Thyroid gland (tissue), 4 donors: ENCODE measurements around the gene MYPN.

Experiments used
- CTCF ChIP-seq, 6 experiments: fragments of 200-600 bp in 3 of 6; fragments of 450-650 bp in 3 of 6; sonication (generic) in 3 of 6; IDR thresholded peaks; one replicate each; pipeline ENCODE4 v1.5.1; 2016 to 2019; ENCODE audit warnings: antibody characterized with exemption in 6 of 6, mild to moderate bottlenecking in 2 of 6, inconsistent platforms in 1 of 6, moderate library complexity in 1 of 6
- POLR2A ChIP-seq, 2 donors: fragments of 450-650 bp; IDR thresholded peaks; one replicate each; pipeline ENCODE4 v1.6.1; 2017; ENCODE audit warnings: antibody characterized with exemption in 2 of 2, mild to moderate bottlenecking in 2 of 2, moderate library complexity in 1 of 2

GRCh38 chr10:68121020-68121743 lies 11.9 kb downstream of the MYPN start:
- TF ChIP-seq CTCF (IDR thresholded peaks at IDR 0.05) (no peak), POLR2A (IDR thresholded peaks at IDR 0.05) (no peak)
